Non-pigmented ciliary epithelial cell (primary cell): ENCODE data around the gene SERPINB5.

Source experiments
- DNase-seq: peaks from one replicate; pipeline ENCODE4 v3.0.0-alpha.2; 2010; ENCODE audit warnings: low read depth

Gene SERPINB5

GRCh38 chr18:63470751-63471150, 6.0 kb upstream of the SERPINB5 start:
- no peak for DNase-seq

GRCh38 chr18:63472380-63472779, 4.4 kb upstream of the SERPINB5 start:
- no peak for DNase-seq

GRCh38 chr18:63477200-63477599, 442 bp downstream of the SERPINB5 start:
- no peak for DNase-seq

GRCh38 chr18:63477968-63478367, 1.2 kb downstream of the SERPINB5 start:
- DNase-seq = no peak

- no peak for DNase-seq
Measured at GRCh38 chr18:63479826-63480225, 3.1 kb downstream of the SERPINB5 start.

DNA sequence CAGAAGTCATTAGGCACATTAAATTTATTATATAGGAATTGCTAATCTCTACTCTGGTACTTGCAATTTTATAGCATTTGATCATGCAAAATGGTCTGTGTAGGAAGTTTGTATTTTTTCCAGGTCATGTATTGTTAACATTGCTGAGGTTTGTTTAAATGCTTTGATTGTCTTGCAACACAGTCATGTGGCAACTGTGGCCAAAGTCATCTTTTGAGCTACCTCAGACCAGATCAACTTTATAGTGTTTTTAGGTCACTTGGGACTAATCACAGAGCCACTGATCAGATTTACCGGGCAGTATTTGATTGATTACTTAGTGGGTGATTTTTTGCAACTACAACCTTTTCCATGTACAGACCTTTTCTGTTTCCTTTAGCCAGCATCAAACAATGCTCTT, 3.7 kb downstream of the SERPINB5 start:
- no peak for DNase-seq

- no peak for DNase-seq
Measured at GRCh38 chr18:63480915-63481314, 4.2 kb downstream of the SERPINB5 start.

DNA sequence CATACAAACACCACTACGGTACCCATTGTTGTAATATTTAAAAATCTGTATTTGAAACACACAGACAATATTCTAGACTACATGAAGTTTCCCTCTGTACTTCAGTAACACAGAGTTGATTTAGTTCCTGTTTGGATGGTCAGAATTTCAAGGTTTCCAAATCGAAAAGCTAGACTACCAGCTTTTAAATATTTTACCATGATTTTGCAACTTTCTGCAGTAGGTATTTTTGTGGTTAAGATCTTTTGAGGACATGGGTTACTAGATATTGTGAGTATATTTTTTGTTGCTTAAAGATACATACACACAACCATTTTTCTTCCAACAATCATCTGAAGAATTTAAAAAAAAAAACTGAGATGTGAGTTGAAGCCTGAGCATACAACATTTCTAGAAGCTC, 10.9 kb downstream of the SERPINB5 start:
- DNase-seq = no peak

GRCh38 chr18:63488160-63488559, 11.4 kb downstream of the SERPINB5 start:
- no peak for DNase-seq

DNA sequence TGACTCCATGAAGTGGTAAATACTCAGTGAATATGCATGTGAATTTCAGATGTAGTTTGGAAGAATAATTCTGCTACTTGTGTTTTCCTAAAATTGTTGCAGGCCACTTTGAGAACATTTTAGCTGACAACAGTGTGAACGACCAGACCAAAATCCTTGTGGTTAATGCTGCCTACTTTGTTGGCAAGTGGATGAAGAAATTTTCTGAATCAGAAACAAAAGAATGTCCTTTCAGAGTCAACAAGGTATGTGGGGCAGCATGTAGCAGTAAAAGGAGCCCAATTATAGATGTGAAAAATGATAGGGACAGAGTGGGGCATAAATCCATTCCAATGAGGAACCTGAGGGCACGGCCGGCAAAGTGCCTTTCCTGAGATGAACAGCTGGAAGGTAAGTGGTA, 16.1 kb downstream of the SERPINB5 start:
- no peak for DNase-seq

- DNase-seq = no peak
Measured at GRCh38 chr18:63495675-63496074, 18.9 kb downstream of the SERPINB5 start.

GRCh38 chr18:63505566-63506335, 29.0 kb downstream of the SERPINB5 start:
- no peak for DNase-seq

DNA sequence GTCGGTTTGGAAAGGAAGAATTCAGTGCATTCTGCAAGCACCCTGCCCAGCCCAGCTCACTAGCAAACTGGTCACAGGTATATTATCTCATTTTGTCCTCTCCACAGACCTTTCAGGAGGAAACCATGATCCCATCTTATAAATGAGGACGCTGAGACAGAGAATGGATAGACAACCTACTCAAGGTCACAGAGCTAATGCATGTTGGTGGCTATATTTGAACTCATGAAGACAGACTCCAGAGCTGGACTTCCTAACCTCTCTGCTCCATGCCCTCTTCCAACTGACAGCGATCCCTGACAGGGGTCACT, 29.5 kb downstream of the SERPINB5 start:
- no peak for DNase-seq

DNA sequence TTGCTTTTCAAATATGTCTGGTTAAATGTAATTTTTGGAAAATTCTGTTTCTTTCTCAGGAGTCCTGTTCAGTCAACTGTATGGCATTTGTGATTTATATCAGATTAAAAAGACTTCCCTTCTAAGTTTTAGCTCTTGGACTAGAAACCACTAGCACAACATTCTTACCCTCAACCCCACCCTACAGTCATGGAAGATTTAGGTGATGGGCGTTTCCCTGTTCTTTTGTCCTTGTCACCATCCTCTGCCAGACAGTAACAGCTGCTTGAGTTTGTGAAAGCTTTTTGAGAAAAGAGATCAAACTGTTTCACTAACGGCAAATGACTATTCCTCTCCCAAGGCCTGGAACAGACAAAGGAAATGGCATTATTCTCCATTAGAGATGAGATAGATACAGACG, 31.8 kb downstream of the SERPINB5 start:
- no peak for DNase-seq

GRCh38 chr18:63511285-63511684, 34.5 kb downstream of the SERPINB5 start:
- DNase-seq = peak; percentile 15

- DNase-seq = no peak
Measured at GRCh38 chr18:63514326-63514725, 37.6 kb downstream of the SERPINB5 start.

DNA sequence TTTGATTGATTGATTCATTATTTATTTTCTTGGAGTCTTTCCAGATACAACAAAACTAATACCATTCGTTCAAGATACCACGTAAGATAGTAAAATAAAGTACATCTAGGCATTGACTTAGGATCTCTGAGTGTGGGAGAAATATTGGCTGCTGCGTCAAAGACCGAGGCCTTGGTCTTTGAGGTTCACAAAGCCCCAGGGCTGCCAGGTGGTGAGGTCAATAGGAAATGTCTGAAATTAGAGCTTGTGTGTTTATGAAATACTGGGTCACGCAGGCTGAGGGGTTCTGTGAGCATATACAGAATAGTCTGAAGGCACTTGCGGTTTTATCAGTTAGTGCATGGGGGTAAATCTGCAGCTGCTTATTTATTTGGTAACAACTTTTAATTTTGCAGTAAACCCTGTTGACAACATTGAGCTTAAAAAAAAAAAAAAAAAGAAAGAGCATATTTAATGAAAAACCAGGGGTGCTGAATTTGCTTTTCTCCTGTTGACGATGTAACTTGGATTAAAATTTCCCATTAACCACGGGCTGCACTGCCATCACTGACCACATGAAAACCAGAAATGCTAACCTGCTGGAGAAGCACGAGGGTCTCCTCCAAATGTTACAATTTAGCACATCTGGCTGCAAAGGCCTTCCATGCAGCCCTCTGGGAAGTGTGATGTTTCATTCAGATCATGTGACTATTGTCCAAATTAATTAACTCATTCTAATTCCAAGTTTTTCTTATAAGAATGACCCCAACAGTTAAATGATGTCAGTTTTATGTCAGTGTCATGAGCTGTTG, 38.3 kb downstream of the SERPINB5 start:
- DNase-seq = no peak

GRCh38 chr18:63515801-63516200, 39.0 kb downstream of the SERPINB5 start:
- DNase-seq = no peak

- DNase-seq = peak; percentile 27
Measured at GRCh38 chr18:63518178-63519012, 41.6 kb downstream of the SERPINB5 start.

GRCh38 chr18:63520053-63520685, 43.4 kb downstream of the SERPINB5 start:
- DNase-seq = no peak

- no peak for DNase-seq
Measured at GRCh38 chr18:63523660-63524059, 46.9 kb downstream of the SERPINB5 start.

DNA sequence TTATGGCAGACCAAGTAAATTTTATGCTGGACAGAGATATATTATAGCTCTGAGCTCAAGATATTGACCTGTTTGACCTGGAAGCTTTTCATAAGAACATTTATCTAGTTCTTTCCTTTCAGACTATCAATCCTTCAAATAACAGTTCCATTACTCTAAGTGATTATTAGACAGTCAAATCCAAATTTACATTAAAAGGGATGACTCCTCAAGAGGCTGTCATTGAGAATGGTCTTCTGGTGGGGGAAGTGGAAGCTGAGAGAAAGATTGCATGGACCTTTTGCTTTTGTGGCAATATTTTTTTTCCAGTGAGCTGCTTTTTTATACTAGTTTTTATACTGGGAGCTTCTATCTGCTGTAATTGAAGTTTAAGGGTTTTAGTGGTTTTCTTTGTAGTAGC, 50.5 kb downstream of the SERPINB5 start:
- no peak for DNase-seq
